HepG2 (cell line): Measurements from ENCODE around the gene ROMO1. TPM values are rescaled to one million over a fixed set of nuclear protein-coding genes. Genes with fewer than 3 reads are reported as not detected.

Source experiments
- BCL6 ChIP-seq: IDR thresholded peaks from 2 replicates; pipeline ENCODE4 v1.6.1; 2016; ENCODE audit warnings: missing genetic modification reagents, missing compliant biosample characterization
- FOXO1 ChIP-seq: sonication (generic); formaldehyde crosslinking; IDR thresholded peaks from 2 replicates; pipeline ENCODE4 v1.4.0; 2020; ENCODE audit warnings: missing genetic modification reagents
- GMEB1 ChIP-seq: sonication (generic); formaldehyde crosslinking; IDR thresholded peaks from 2 replicates; pipeline ENCODE4 v1.5.1; 2020; ENCODE audit warnings: missing genetic modification reagents, mild to moderate bottlenecking, borderline replicate concordance
- HNRNPH1 ChIP-seq: fragments of 200-400 bp; formaldehyde crosslinking; optimal IDR thresholded peaks from 2 replicates; pipeline ENCODE3; 2017; ENCODE audit warnings: mild to moderate bottlenecking, low read depth, low read length
- MYNN ChIP-seq: sonication (generic); formaldehyde crosslinking; IDR thresholded peaks from 2 replicates; pipeline ENCODE4 v1.4.0; 2020; ENCODE audit warnings: mild to moderate bottlenecking, low read depth, missing genetic modification reagents
- RXRA ChIP-seq: sonication (generic); formaldehyde crosslinking; IDR thresholded peaks from 2 replicates; pipeline ENCODE4 v1.5.1; 2020; ENCODE audit warnings: missing genetic modification reagents
- SMARCC2 ChIP-seq: fragments of 450-650 bp; IDR thresholded peaks from 2 replicates; pipeline ENCODE4 v1.6.1; 2017; ENCODE audit warnings: antibody characterized with exemption, mild to moderate bottlenecking
- SNRNP70 ChIP-seq: fragments of 200-400 bp; formaldehyde crosslinking; IDR thresholded peaks from 2 replicates; pipeline ENCODE4 v1.6.1; 2017; ENCODE audit warnings: mild to moderate bottlenecking, low read depth, low read length, moderate library complexity
- STAT5B ChIP-seq: sonication (generic); formaldehyde crosslinking; IDR thresholded peaks from 2 replicates; pipeline ENCODE4 v1.4.0; 2020; ENCODE audit warnings: missing genetic modification reagents
- ZBED4 ChIP-seq: sonication (generic); formaldehyde crosslinking; IDR thresholded peaks from 2 replicates; pipeline ENCODE4 v1.4.0; 2020; ENCODE audit warnings: missing genetic modification reagents, borderline replicate concordance
- ZBTB3 ChIP-seq: sonication (generic); formaldehyde crosslinking; IDR thresholded peaks from 2 replicates; pipeline ENCODE4 v1.4.0; 2020; ENCODE audit warnings: low read depth, mild to moderate bottlenecking, moderate library complexity, missing genetic modification reagents, borderline replicate concordance
- ZNF557 ChIP-seq: sonication (generic); formaldehyde crosslinking; IDR thresholded peaks from 2 replicates; pipeline ENCODE4 v1.4.0; 2020; ENCODE audit warnings: missing genetic modification reagents
- ZNF691 ChIP-seq: sonication (generic); formaldehyde crosslinking; IDR thresholded peaks from 2 replicates; pipeline ENCODE4 v1.4.0; 2020; ENCODE audit warnings: missing genetic modification reagents, low read depth, mild to moderate bottlenecking, borderline replicate concordance
- ZNF800 ChIP-seq: sonication (generic); formaldehyde crosslinking; IDR thresholded peaks from 2 replicates; pipeline ENCODE4 v1.4.0; 2020; ENCODE audit warnings: missing genetic modification reagents
- polyA plus RNA-seq, 8 experiments: library from polyadenylated mRNA; depleted of rRNA in 3 of 8; stranded (reverse) in 7 of 8; unstranded in 1 of 8; fragments of >200 nt; fragmentation: Illumina TruSeq in 4 of 8; extraction: Trizol in 4 of 8; gene quantifications; 2 replicates each; pipeline versions ENCODE4 v1.2.1 to v1.2.3, GENCODE V29; 2011 to 2016; ENCODE audit warnings: low read depth in 4 of 8, missing spikeins in 1 of 8, mixed read lengths in 1 of 8; ENCODE audit not compliant: insufficient read depth in 1 of 8
- total RNA-seq, 5 experiments: library from RNA; depleted of rRNA; stranded (reverse); fragments of >200 nt; fragmentation: Illumina TruSeq; extraction: Trizol; gene quantifications; 2 replicates each; pipeline ENCODE4 v1.2.3, GENCODE V29; 2016; ENCODE audit warnings: low read depth in 1 of 5

Gene ROMO1
- total and polyA plus RNA-seq, 2 of the 13 experiments (the other 11 are each of a cell fraction or from before 2014, with no cell fraction given): 636 to 755 TPM

GRCh38 chr20:35664466-35665206 is 34.6 kb upstream of the ROMO1 start, which contains the start of the genes CPNE1 and RBM12 (continued):
- peak; percentile 91; the same call in 1 of the 2 replicates for TF ChIP-seq ZBED4
- TF ChIP-seq SMARCC2: no peak
- TF ChIP-seq ZNF557: peak; percentile 20; the same call in 1 of the 2 replicates
- peak; percentile 97 for TF ChIP-seq ZNF691 (CRISPR knock-in tag)
- peak; percentile 88 for TF ChIP-seq RXRA (CRISPR knock-in tag)
- TF ChIP-seq MYNN: peak; percentile 71; the same call in 1 of the 2 replicates
- TF ChIP-seq HNRNPH1: no peak
- TF ChIP-seq ZNF800: peak; percentile 83; the same call in 1 of the 2 replicates
- TF ChIP-seq SNRNP70: no peak
- peak; percentile 80 for TF ChIP-seq ZBTB3 (CRISPR knock-in tag)
- TF ChIP-seq GMEB1 (CRISPR knock-in tag): peak; percentile 98
- TF ChIP-seq STAT5B (CRISPR knock-in tag): peak; percentile 16; the same call in 1 of the 2 replicates
- peak; percentile 50; the same call in 1 of the 2 replicates for TF ChIP-seq BCL6 (CRISPR knock-in tag)
- TF ChIP-seq FOXO1: peak; percentile 80; the same call in 1 of the 2 replicates
